GM18505 (cell line): Measurements from ENCODE around the gene STPG1.

Experiments used
- ATAC-seq: cut with Tn5 transposase; IDR thresholded peaks from one replicate; pipeline ENCODE4 v1.9.1; 2021; ENCODE audit not compliant: unreplicated experiment
- POLR2A ChIP-seq: IDR thresholded peaks from 4 replicates; pipeline ENCODE4 v1.6.1; 2011; ENCODE audit warnings: borderline replicate concordance; ENCODE audit not compliant: insufficient read depth, insufficient read length; ENCODE audit errors: extremely low read depth

Gene STPG1

DNA sequence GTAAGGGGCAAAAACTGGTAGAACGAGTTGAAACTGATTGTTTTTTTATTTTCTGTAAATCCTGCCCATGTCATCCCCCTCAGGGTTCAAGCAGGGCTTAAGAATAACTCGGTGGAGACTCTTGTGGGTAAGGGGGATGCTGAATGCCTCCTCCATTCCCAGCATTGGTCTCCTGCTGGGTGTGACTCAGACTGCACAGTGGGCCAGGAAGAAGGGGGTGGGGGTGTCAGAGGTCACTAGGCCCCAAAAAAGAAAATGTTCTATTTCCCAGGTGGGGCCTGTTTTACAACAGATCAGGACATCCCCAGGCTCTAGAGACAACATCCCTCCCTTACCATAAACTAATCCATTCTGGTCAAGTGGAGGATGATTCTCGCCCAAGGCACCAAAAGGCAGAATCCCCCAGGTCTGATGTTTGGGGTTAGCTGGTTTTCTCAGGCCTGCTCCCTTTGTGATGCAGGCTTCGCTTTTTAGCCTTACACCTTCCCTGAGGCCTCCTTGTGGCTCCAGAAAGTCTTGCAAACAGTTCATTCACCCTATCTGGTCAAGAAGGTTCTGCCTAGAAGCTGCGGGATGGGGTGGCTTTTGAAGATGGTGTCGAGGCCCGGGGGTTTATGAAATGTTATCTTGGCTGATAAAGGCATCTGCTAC, 105.1 kb downstream of the STPG1 start:
- TF ChIP-seq POLR2A, result no peak
- ATAC-seq, result no peak
